Inflammatory macrophage treated with lipopolysaccharide for 4 hours (primary cell): ENCODE data around the gene SH2D4B.
"Not testable (repeated sequence)": the region's sequence is repeated elsewhere in the genome, so short reads cannot be mapped to it uniquely, and the experiment has no call there.

Experiments
- DNase-seq: peaks from one replicate; pipeline ENCODE4 v3.0.0-alpha.2; 2020

SH2D4B gene

GRCh38 chr10:80526218-80526617, 11.5 kb upstream of the SH2D4B start:
- DNase-seq: no peak

DNA sequence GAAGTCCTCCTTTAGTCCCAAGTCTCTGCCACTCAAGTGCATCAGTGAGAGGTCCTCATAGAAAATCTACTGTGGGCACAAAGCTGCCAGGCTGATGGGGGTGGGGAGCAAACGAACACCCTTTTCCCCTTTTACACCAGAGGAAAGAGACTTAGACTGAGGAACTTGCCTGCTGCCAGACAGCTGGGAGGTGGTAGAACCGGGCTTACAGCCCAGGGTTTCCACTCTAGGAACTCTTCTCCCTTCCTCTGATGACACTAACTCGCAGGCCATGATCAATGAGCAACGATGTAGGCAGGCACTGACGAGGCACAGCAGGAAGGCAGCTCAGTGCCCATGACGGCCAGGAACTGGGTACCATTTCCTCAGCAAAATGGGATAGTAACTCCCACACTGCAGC, 11.0 kb upstream of the SH2D4B start:
- DNase-seq: peak; percentile 66

GRCh38 chr10:80528185-80528700, 9.5 kb upstream of the SH2D4B start:
- peak; percentile 94 for DNase-seq

GRCh38 chr10:80528901-80529300, 8.8 kb upstream of the SH2D4B start:
- DNase-seq: no peak

GRCh38 chr10:80529604-80530003, 8.1 kb upstream of the SH2D4B start:
- peak; percentile 44 for DNase-seq

- peak; percentile 84 for DNase-seq
These were observed 7.5 kb upstream of the SH2D4B start for GRCh38 chr10:80530251-80530650.

DNA sequence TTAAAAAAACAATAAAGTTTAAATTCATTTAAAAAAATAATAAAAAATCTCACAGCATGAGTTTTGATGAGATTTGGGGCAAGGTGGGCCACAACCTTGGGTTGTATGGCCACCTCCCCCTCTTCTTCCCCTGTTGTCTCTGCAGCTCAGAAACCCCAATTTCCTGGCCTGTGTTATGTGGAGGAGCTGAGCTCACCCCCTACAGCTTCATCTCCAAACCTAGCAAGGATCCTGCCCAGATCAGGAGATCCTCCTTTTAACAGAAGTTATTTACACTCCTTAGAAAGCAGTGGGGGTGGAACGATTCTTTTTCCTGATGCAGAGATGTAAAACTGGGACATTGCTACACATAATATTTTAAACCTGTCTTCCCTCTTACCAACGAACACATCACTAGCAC, 6.9 kb upstream of the SH2D4B start:
- no peak for DNase-seq

GRCh38 chr10:80532571-80532970, 5.1 kb upstream of the SH2D4B start:
- no peak for DNase-seq

GRCh38 chr10:80534059-80534458, 3.6 kb upstream of the SH2D4B start:
- not testable (repeated sequence) for DNase-seq

DNA sequence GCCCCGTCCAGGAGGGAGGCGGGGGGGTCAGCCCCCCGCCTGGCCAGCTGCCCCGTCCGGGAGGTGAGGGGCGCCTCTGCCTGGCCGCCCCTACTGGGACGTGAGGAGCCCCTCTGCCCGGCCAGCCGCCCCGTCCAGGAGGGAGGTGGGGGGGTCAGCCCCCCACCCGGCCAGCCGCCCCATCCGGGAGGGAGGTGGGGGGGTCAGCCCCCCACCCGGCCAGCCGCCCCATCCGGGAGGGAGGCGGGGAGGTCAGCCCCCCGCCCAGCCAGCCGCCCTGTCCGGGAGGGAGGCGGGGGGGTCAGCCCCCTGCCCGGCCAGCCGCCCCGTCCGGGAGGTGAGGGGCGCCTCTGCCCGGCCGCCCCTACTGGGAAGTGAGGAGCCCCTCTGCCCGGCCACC, 3.1 kb upstream of the SH2D4B start:
- DNase-seq: not testable (repeated sequence)

DNA sequence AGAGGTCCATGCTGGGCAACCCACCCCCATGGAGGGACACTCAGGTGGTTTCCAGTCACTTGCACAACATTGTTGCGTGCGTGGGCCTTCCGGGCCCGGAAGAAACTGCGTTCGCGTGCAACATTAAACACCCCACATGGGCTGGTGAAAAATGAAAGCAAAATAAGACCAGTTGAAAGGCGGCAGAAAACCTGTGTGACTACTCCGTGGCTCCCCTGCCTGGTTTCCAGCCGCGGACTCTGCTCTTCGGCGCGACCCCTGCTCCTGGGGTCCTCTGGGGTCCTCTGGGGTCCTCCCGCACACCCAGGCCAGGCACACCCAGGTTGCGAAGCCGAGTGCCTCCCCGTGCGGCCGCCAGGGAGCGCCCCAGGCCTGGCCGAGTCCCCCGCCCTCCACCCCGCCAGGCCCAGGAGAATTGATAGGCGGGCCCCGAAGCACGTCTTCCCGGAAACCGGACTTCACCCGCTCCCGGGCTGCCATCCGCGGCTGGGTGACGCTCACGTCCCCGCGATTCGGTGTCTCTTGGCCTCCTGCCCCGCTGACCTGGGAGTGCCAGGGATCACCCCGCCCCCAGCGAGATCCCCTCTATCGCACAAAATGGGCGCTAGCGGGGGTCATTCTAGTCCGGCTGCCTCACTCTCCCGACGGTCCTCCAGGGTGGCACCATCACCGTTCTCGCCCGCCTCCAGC, 1.9 kb upstream of the SH2D4B start:
- peak; percentile 67 for DNase-seq

- no peak for DNase-seq
These were observed 1.3 kb upstream of the SH2D4B start for GRCh38 chr10:80536361-80536835.

DNA sequence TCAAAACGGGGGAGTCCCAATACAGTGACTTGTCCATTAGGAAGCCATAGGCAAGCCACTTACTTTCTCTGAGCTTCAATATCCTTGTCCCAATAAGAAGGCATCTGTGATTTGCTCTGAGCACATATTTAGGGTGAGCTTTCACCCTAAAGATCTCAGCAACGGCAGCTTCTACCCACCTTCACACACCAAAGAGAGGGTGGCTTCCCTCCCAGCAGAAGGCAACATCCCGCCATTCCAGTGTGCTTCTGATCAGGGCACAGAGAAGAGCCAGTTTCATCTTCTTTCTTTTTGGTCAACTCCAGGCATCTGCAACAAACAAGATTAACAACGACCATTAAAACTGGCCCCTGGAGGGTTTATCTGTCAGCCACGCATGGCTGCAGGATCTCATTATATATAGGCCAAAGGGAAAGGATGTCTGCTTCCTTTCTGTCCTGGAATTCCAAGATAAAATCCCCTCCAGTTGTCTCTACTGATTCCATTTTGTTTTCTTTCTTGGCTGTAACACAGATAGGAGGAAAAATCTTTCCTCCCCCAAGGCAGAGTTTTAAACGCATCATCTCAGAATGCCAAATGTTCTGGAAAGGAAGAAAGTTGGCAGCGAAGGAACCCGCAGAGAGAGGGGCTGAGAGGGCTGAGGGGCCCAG, 491 bp upstream of the SH2D4B start:
- no peak for DNase-seq

- no peak for DNase-seq
These were observed 931 bp downstream of the SH2D4B start for GRCh38 chr10:80538481-80539185.

- DNase-seq: no peak
These were observed 1.8 kb downstream of the SH2D4B start for GRCh38 chr10:80539421-80540031.

DNA sequence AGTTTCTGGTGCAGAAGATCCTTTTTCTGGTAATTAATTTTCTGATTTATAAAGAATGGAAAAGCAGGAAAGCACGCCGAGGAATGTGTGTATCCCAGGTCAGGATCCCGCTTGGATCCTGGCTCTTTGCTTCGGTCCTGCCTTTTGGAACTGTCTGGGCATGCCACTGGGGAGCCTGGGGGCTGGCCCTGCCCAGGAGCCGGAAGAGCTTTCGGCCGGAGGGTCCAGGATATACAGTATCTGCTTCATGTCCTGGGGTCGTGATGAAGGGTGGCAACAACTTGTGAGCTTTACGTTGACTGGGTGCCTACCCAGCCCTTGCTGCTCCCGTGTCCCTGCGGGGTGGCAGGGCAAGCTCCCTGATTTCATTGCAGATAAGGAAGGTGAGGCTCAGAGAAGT, 2.4 kb downstream of the SH2D4B start:
- DNase-seq: no peak

- no peak for DNase-seq
These were observed 2.9 kb downstream of the SH2D4B start for GRCh38 chr10:80540618-80540980.

- peak; percentile 48 for DNase-seq
These were observed 3.5 kb downstream of the SH2D4B start for GRCh38 chr10:80540981-80541750.

DNA sequence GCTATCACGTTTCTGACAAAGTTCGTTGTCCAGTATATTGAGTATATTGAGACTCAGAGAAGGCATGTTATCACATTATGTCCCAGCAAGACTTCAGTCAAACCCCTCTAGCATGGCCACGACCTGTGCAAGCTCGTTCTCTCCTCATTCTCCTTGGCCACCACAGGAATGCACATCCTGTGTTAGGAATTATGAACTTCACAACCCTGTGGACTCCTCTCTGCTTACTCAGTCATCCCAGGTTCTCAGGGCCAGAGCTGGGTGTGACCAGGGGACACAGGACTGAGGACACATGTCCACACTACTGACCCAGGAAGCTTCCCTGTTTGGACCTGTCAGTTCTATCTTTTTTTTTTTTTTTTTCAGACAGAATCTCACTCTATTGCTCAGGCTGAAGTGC, 4.4 kb downstream of the SH2D4B start:
- no peak for DNase-seq

DNA sequence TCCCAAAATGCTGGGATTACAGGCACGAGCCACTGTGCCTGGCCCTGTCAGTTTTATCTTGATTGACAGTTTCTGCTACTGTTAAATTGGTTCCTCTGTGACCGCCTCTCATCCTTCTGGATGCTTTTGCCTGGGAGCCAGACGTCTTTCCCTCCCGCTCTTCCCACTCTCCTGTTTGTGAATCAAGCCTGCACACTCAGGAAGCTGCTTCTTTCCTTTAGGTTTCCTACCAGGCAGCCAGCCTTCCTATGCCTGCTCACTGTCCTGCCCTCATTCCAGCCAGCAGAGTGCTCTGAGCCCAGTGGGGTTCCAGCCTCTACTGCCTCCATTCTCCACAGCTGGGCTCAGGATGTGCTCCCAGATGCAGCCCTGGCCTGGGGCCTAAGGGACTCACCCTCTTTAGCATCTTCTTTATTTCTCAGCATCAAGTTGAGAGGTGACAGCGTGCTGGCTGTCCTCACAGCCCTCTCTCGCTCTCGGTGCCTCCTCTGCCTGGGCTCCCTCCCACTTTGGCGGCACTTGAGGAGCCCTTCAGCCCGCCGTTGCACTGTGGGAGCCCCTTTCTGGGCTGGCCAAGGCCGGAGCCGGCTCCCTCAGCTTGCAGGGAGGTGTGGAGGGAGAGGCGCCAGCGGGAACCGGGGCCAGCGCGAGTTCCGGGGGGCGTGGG, 5.1 kb downstream of the SH2D4B start:
- no peak for DNase-seq

- DNase-seq: not testable (repeated sequence)
These were observed 5.6 kb downstream of the SH2D4B start for GRCh38 chr10:80543319-80543672.

GRCh38 chr10:80544316-80544953, 6.7 kb downstream of the SH2D4B start:
- no peak for DNase-seq
